ENCODE measurements around the gene SPIRE1.

DNA sequence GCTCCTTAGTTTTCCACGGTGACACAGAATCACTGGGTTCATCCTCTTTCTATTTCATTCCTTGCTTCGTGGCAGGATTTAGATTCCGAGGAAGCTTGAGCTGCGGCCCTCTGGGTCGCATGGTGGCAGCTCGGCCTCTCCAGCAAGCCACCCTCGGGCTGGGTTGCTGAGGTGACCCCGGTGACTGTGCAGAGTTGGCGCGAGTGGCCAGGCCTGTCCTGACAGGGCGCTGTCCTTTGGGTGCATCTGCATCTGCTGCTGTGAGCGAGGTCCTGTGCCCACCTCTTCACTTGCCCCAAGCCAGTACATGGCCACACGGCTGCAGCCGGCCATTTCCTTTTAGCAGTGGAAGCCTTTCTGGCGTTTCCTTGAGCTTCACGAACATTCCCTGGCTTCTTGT is 228.4 kb downstream of the SPIRE1 start:
- TF ChIP-seq, protein P1, sequence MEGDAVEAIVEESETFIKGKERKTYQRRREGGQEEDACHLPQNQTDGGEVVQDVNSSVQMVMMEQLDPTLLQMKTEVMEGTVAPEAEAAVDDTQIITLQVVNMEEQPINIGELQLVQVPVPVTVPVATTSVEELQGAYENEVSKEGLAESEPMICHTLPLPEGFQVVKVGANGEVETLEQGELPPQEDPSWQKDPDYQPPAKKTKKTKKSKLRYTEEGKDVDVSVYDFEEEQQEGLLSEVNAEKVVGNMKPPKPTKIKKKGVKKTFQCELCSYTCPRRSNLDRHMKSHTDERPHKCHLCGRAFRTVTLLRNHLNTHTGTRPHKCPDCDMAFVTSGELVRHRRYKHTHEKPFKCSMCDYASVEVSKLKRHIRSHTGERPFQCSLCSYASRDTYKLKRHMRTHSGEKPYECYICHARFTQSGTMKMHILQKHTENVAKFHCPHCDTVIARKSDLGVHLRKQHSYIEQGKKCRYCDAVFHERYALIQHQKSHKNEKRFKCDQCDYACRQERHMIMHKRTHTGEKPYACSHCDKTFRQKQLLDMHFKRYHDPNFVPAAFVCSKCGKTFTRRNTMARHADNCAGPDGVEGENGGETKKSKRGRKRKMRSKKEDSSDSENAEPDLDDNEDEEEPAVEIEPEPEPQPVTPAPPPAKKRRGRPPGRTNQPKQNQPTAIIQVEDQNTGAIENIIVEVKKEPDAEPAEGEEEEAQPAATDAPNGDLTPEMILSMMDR (conservative IDR thresholded peaks at IDR 0.05), result no peak
- TF ChIP-seq EZH2 (IDR thresholded peaks at IDR 0.05; ENCODE audit: low read depth), result no peak

Measured in PC-9 (cell line).